ENCODE results near the gene RAB31. TPM values are rescaled to one million over a fixed set of nuclear protein-coding genes. Genes with fewer than 3 reads are reported as not detected.

The RAB31 gene
- polyA plus RNA-seq, 1 donor, result 15.5 TPM

GRCh38 chr18:9858642-9859041 is 150.5 kb downstream of the RAB31 start:
- no peaks in the 10 kb centered on the region for H3K4me1 ChIP-seq (ENCODE audit: control insufficient read depth, insufficient read depth, low read length)
- H3K4me3 ChIP-seq (ENCODE audit: low read length), result no peak overlapping the region
- no peaks in the 10 kb centered on the region for H3K9me3 ChIP-seq (ENCODE audit: control insufficient read depth, low read depth, low read length)
- H3K27me3 ChIP-seq (ENCODE audit: control insufficient read depth, insufficient read depth, low read length), result no peaks in the 10 kb centered on the region
- no peaks in the 10 kb centered on the region for H3K36me3 ChIP-seq (ENCODE audit: control insufficient read depth, insufficient read depth, low read length)
- no peak overlapping the region for H3K27ac ChIP-seq (ENCODE audit: low read length)
- no peak for DNase-seq
- WGBS (ENCODE audit: insufficient coverage, low lambda C conversion rate), result no CpG with 5 or more reads among the region's 5 CpGs

- Histone ChIP-seq H3K36me3 (ENCODE audit: control insufficient read depth, insufficient read depth, low read length) (no peaks in the 10 kb centered on the region), H3K27me3 (ENCODE audit: control insufficient read depth, insufficient read depth, low read length) (no peaks in the 10 kb centered on the region), H3K9me3 (ENCODE audit: control insufficient read depth, low read depth, low read length) (no peaks in the 10 kb centered on the region), H3K4me1 (ENCODE audit: control insufficient read depth, insufficient read depth, low read length) (no peaks in the 10 kb centered on the region), H3K4me3 (ENCODE audit: low read length) (no peak overlapping the region), H3K27ac (ENCODE audit: low read length) (no peak overlapping the region)
- 100% methylated on average over 1 of the region's 7 CpGs for WGBS (ENCODE audit: insufficient coverage, low lambda C conversion rate)
- DNase-seq, result no peak
Observed at GRCh38 chr18:9859232-9859631, 151.1 kb downstream of the RAB31 start.

- Histone ChIP-seq H3K27ac (ENCODE audit: low read length) (no peak overlapping the region), H3K4me1 (ENCODE audit: control insufficient read depth, insufficient read depth, low read length) (no peaks in the 10 kb centered on the region), H3K9me3 (ENCODE audit: control insufficient read depth, low read depth, low read length) (no peaks in the 10 kb centered on the region), H3K27me3 (ENCODE audit: control insufficient read depth, insufficient read depth, low read length) (no peaks in the 10 kb centered on the region), H3K36me3 (ENCODE audit: control insufficient read depth, insufficient read depth, low read length) (no peaks in the 10 kb centered on the region), H3K4me3 (ENCODE audit: low read length) (no peak overlapping the region)
- WGBS (ENCODE audit: insufficient coverage, low lambda C conversion rate), result no CpG with 5 or more reads among the region's 4 CpGs
- no peak for DNase-seq
Observed at GRCh38 chr18:9860682-9861081, 152.6 kb downstream of the RAB31 start.

GRCh38 chr18:9861157-9861556 is 153.1 kb downstream of the RAB31 start:
- DNase-seq, result no peak
- Histone ChIP-seq H3K9me3 (ENCODE audit: control insufficient read depth, low read depth, low read length) (no peaks in the 10 kb centered on the region), H3K27me3 (ENCODE audit: control insufficient read depth, insufficient read depth, low read length) (no peaks in the 10 kb centered on the region), H3K27ac (ENCODE audit: low read length) (no peak overlapping the region), H3K4me1 (ENCODE audit: control insufficient read depth, insufficient read depth, low read length) (no peaks in the 10 kb centered on the region), H3K36me3 (ENCODE audit: control insufficient read depth, insufficient read depth, low read length) (no peaks in the 10 kb centered on the region), H3K4me3 (ENCODE audit: low read length) (no peak overlapping the region)

- no peak overlapping the region for H3K27ac ChIP-seq (ENCODE audit: low read length)
- no CpG with 5 or more reads among the region's 4 CpGs for WGBS (ENCODE audit: insufficient coverage, low lambda C conversion rate)
Observed at GRCh38 chr18:9861933-9862332, 153.8 kb downstream of the RAB31 start.

DNA sequence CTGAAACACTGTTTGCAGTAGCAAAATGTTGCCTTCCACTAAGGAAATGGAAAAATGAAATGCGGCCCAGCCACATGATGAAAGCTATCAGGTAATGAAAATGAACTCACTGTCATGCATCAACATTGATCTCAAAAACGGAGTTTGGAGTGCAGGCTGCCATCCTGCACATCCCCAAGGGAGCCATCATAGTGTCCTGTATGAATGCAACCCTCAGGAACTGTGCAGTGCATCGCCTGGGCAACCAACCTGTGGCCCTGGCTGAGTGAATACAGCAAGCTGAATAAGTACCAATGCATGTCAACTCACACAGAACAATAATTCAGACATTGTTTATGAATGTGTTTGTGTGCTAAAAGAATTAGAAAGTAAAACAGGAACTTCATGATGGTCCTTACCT is 154.6 kb downstream of the RAB31 start:
- H3K4me3 ChIP-seq (ENCODE audit: low read length), result no peak overlapping the region
- WGBS (ENCODE audit: insufficient coverage, low lambda C conversion rate), result 80% methylated on average over 1 of the region's 3 CpGs
- H3K36me3 ChIP-seq (ENCODE audit: control insufficient read depth, insufficient read depth, low read length), result no peaks in the 10 kb centered on the region
- no peaks in the 10 kb centered on the region for H3K9me3 ChIP-seq (ENCODE audit: control insufficient read depth, low read depth, low read length)
- no peaks in the 10 kb centered on the region for H3K27me3 ChIP-seq (ENCODE audit: control insufficient read depth, insufficient read depth, low read length)
- DNase-seq, result no peak
- H3K27ac ChIP-seq (ENCODE audit: low read length), result no peak overlapping the region
- H3K4me1 ChIP-seq (ENCODE audit: control insufficient read depth, insufficient read depth, low read length), result no peaks in the 10 kb centered on the region

More at GRCh38 chr18:9861933-9862332, 153.8 kb downstream of the RAB31 start:
- Histone ChIP-seq H3K36me3 (ENCODE audit: control insufficient read depth, insufficient read depth, low read length) (no peaks in the 10 kb centered on the region), H3K4me3 (ENCODE audit: low read length) (no peak overlapping the region), H3K27me3 (ENCODE audit: control insufficient read depth, insufficient read depth, low read length) (no peaks in the 10 kb centered on the region), H3K4me1 (ENCODE audit: control insufficient read depth, insufficient read depth, low read length) (no peaks in the 10 kb centered on the region), H3K9me3 (ENCODE audit: control insufficient read depth, low read depth, low read length) (no peaks in the 10 kb centered on the region)
- DNase-seq, result no peak

- Histone ChIP-seq H3K36me3 (ENCODE audit: control insufficient read depth, insufficient read depth, low read length) (no peaks in the 10 kb centered on the region), H3K27ac (ENCODE audit: low read length) (no peak overlapping the region), H3K27me3 (ENCODE audit: control insufficient read depth, insufficient read depth, low read length) (no peaks in the 10 kb centered on the region), H3K9me3 (ENCODE audit: control insufficient read depth, low read depth, low read length) (no peaks in the 10 kb centered on the region), H3K4me3 (ENCODE audit: low read length) (no peak overlapping the region), H3K4me1 (ENCODE audit: control insufficient read depth, insufficient read depth, low read length) (no peaks in the 10 kb centered on the region)
- DNase-seq, result no peak
- no CpG with 5 or more reads among the region's 2 CpGs for WGBS (ENCODE audit: insufficient coverage, low lambda C conversion rate)
Observed at GRCh38 chr18:9863282-9863681, 155.2 kb downstream of the RAB31 start.

- no peaks in the 10 kb centered on the region for H3K27me3 ChIP-seq (ENCODE audit: control insufficient read depth, insufficient read depth, low read length)
- H3K27ac ChIP-seq (ENCODE audit: low read length), result no peak overlapping the region
- 100% methylated on average over 1 of the region's 7 CpGs for WGBS (ENCODE audit: insufficient coverage, low lambda C conversion rate)
- no peak overlapping the region for H3K4me3 ChIP-seq (ENCODE audit: low read length)
- H3K36me3 ChIP-seq (ENCODE audit: control insufficient read depth, insufficient read depth, low read length), result no peaks in the 10 kb centered on the region
- no peaks in the 10 kb centered on the region for H3K9me3 ChIP-seq (ENCODE audit: control insufficient read depth, low read depth, low read length)
- no peak for DNase-seq
- H3K4me1 ChIP-seq (ENCODE audit: control insufficient read depth, insufficient read depth, low read length), result peaks cover 22% of the 10 kb centered on the region
Observed at GRCh38 chr18:9865764-9866490, 157.8 kb downstream of the RAB31 start.

DNA sequence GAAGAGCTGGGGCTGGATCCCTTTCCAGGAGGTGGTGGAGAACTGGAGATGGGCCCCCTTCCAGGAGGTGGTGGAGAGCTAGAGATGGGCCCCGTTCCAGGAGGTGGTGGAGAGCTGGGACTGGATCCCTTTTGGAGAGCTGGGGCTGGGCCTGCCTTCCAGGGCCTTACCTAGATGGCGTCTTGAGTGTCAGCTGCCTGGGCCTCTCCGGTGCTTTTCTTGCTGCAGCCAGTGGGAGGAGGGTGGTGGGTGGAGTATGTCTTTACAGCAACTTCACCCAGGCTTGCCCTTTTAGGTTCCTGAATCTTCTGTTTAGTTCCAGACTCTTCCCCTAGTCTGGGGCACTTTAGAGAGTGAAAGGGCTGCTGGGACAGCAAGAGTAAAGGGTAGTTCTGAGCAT is 158.5 kb downstream of the RAB31 start:
- no peaks in the 10 kb centered on the region for H3K9me3 ChIP-seq (ENCODE audit: control insufficient read depth, low read depth, low read length)
- H3K4me3 ChIP-seq (ENCODE audit: low read length), result no peak overlapping the region
- H3K4me1 ChIP-seq (ENCODE audit: control insufficient read depth, insufficient read depth, low read length), result peaks cover 27% of the 10 kb centered on the region
- H3K27ac ChIP-seq (ENCODE audit: low read length), result no peak overlapping the region
- no peaks in the 10 kb centered on the region for H3K36me3 ChIP-seq (ENCODE audit: control insufficient read depth, insufficient read depth, low read length)
- H3K27me3 ChIP-seq (ENCODE audit: control insufficient read depth, insufficient read depth, low read length), result no peaks in the 10 kb centered on the region
- no CpG with 5 or more reads among the region's 3 CpGs for WGBS (ENCODE audit: insufficient coverage, low lambda C conversion rate)
- DNase-seq, result no peak

DNA sequence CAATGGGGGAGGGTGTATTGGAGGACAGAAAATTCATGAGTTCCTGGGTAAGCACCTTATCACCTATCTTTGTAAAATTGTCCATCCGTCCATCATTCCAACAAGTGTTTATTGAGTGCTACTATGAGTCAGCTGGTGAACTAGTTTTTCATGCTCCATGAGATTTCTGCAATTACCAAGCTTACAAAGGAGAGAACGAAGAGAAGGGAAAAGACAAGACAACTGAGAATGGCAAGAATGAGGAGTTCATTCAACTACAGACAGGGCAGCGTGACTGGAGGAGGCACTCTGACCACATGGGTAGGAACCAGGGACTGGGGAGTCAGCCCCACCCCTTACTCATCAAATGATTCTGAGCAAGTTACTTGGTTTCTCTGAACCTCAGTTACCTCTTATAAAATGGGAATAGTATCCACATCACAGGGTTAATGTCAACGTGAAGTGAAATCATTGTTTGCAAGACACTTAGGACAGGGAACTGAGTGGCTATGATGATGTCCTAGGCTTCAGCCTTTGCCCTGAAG is 159.0 kb downstream of the RAB31 start:
- H3K9me3 ChIP-seq (ENCODE audit: control insufficient read depth, low read depth, low read length), result no peaks in the 10 kb centered on the region
- no peaks in the 10 kb centered on the region for H3K36me3 ChIP-seq (ENCODE audit: control insufficient read depth, insufficient read depth, low read length)
- no peaks in the 10 kb centered on the region for H3K27me3 ChIP-seq (ENCODE audit: control insufficient read depth, insufficient read depth, low read length)
- H3K27ac ChIP-seq (ENCODE audit: low read length), result no peak overlapping the region
- DNase-seq, result no peak
- no peak overlapping the region for H3K4me3 ChIP-seq (ENCODE audit: low read length)
- H3K4me1 ChIP-seq (ENCODE audit: control insufficient read depth, insufficient read depth, low read length), result peaks cover 27% of the 10 kb centered on the region
- 67% methylated on average over 2 of the region's 4 CpGs for WGBS (ENCODE audit: insufficient coverage, low lambda C conversion rate)

All from large intestine (tissue), 3 donors.